ENCODE measurements around the gene CPNE5. TPM values are rescaled to one million over a fixed set of nuclear protein-coding genes. Genes with fewer than 3 reads are reported as not detected.

The CPNE5 gene
- total RNA-seq, 4 donors from 2014 or later, result 0.35 to 5.8 (median 2.9) TPM

DNA sequence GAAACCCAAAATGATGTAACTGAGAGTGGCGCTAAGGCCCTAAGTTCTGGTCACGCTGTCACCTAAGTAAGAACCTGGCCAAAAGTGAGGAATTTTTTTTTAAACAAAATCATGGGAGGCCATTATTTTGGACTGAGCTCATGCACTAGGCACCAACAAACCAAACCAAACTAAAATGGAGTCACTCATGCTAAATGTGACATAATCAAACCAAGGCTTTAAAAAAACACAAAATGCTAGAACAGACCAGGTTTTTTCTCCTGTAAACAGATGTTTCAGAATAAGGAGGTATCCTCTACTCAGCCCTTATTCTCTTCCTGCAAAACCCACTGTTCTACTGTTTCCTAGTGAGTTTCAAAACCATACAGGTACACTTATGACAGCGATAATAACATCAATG is 45.4 kb upstream of the CPNE5 start:
- Histone ChIP-seq H3K4me1 (peaks cover 0 to 3% (median 0%) of the 10 kb centered on the region in 4 donors), H3K36me3 (no peaks in the 10 kb centered on the region), H3K9me3 (no peaks in the 10 kb centered on the region), H3K4me3 (no peak overlapping the region), H3K27ac (no peak overlapping the region), H3K27me3 (no peaks in the 10 kb centered on the region)
- no peak for DNase-seq
- no peak for TF ChIP-seq POLR2A (IDR thresholded peaks at IDR 0.05)
- TF ChIP-seq, protein P1, sequence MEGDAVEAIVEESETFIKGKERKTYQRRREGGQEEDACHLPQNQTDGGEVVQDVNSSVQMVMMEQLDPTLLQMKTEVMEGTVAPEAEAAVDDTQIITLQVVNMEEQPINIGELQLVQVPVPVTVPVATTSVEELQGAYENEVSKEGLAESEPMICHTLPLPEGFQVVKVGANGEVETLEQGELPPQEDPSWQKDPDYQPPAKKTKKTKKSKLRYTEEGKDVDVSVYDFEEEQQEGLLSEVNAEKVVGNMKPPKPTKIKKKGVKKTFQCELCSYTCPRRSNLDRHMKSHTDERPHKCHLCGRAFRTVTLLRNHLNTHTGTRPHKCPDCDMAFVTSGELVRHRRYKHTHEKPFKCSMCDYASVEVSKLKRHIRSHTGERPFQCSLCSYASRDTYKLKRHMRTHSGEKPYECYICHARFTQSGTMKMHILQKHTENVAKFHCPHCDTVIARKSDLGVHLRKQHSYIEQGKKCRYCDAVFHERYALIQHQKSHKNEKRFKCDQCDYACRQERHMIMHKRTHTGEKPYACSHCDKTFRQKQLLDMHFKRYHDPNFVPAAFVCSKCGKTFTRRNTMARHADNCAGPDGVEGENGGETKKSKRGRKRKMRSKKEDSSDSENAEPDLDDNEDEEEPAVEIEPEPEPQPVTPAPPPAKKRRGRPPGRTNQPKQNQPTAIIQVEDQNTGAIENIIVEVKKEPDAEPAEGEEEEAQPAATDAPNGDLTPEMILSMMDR (IDR thresholded peaks at IDR 0.05), result no peak

DNA sequence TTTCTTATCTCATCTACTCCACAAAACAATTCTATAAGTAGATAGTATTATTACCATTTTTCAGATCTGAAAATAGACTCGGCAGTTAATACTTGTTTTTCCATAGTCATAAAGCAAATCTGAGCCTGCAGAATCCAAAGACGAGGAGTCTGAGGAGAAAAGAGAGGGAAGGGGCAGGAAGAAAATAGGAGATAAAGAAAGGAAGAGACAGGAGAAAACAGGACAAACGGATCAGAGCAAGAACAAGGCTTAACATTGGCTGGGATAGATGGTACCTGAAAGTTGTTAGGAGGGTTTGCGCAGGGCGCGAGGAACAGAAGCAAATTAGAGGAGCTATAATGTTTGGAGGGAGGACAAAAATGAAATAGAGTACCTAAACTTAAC is 36.0 kb upstream of the CPNE5 start:
- Histone ChIP-seq H3K27ac (peak overlapping the region; percentile 85 to 90 (median 88)), H3K4me1 (peaks cover 0 to 19% (median 5%) of the 10 kb centered on the region in 4 donors), H3K36me3 (no peaks in the 10 kb centered on the region), H3K9me3 (no peaks in the 10 kb centered on the region), H3K27me3 (no peaks in the 10 kb centered on the region), H3K4me3 (peak overlapping the region; percentile 75 to 98 (median 92))
- DNase-seq, result no peak
- TF ChIP-seq POLR2A (IDR thresholded peaks at IDR 0.05), result no peak
- TF ChIP-seq, protein P1 (IDR thresholded peaks at IDR 0.05), result no peak

DNA sequence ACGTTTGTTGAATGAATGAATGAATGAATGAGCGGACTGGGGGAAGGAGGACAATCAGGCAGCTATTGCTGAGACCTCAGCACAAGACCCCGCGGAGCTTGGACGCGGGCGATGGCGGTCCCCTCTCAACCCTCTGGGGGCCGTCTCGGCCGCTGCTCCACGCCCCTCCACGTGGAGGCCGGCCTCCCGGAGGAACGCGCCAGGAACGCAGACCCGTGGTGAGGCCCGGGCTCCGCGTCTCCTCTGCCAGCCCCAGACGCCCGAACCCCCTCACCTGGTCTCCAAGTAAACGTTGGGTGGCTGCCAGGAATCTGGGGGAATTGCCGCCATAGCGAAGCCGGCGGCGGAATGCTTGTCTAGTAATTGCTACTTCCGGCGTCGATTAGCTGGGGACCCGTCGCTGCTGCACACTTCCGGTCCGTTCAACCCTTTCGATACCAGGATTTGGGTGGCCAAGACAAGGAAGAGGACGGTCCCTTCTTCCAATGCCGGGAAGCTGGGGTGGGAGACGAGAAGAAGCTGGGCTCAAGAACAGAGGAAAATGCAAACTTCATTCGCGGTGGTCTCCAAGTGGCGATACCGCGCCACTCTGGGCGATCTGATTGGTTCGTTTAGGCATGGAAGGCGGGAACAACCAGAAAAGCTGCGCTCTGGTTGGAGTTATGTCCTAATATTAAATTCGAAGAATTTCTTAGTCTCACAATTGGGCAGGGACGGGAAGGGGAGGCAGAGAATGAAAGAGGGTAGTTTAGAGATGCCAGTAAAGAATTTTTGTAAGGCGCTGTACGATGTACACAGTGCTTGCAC is 35.4 kb upstream of the CPNE5 start, which contains the start of gene PPIL1:
PPIL1 (minus strand) TSS at position 361 of the 807 bp plus-strand sequence; CDS start at position 330, 31 bp downstream.
- Histone ChIP-seq H3K4me1 (peaks cover 0 to 19% (median 5%) of the 10 kb centered on the region in 4 donors), H3K27ac (peak within 1 kb of the TSS; percentile 85 to 90 (median 88)), H3K27me3 (no peaks in the 10 kb centered on the region), H3K36me3 (no peaks in the 10 kb centered on the region), H3K9me3 (no peaks in the 10 kb centered on the region), H3K4me3 (peak within 1 kb of the TSS; percentile 75 to 98 (median 92))
- TF ChIP-seq, protein P1 (IDR thresholded peaks at IDR 0.05), result peak in 2 of 6 experiments; percentile 2 to 10
- peak in 1 of 2 donors; percentile 24 for TF ChIP-seq POLR2A (IDR thresholded peaks at IDR 0.05)
- peak; percentile 78 to 91 (median 87) for DNase-seq

DNA sequence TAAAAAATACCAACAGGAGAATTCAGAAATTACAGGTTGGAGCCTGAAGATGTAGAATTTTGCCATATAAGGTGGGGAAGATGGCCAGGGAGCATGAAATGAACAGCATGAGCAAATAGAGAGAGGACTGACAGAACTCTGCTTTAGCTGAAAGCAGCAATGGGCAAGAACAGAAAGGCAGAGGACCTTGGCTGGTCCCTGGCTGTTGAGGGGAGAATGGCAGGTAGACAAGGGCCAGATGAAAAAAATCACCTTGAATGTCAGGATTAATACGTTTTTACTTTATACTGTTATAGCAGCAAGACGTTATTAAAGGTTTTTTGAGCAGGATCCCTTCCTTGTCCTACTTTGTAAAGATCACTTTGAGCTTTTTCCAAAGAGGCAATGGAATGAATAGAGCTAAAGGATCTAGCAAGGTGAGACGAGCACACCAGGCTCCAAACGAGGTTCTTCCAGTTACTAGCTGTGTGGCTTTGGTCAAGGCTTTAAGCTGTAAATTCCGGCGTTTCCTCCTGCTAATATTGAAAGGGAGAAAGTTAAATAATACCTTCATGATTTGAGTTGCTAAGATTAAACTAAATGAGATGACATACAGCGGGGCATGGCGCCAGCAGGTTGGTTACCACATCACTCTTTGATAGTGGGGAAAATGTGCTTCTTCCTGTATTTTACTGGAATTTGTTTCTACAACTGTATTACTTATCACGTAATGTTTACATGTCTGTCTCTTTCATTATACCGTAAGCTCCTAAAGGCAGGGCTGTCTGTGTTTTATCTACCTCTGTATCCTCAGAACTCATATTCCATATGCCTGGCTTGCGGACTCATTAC is 34.6 kb upstream of the CPNE5 start:
- Histone ChIP-seq H3K27ac (peak overlapping the region; percentile 85 to 90 (median 88)), H3K4me1 (peaks cover 0 to 19% (median 5%) of the 10 kb centered on the region in 4 donors), H3K36me3 (no peaks in the 10 kb centered on the region), H3K9me3 (no peaks in the 10 kb centered on the region), H3K27me3 (no peaks in the 10 kb centered on the region), H3K4me3 (peak overlapping the region; percentile 75 to 98 (median 92))
- no peak for DNase-seq
- TF ChIP-seq POLR2A (IDR thresholded peaks at IDR 0.05), result no peak
- TF ChIP-seq, protein P1 (IDR thresholded peaks at IDR 0.05), result peak in 2 of 6 experiments; percentile 10 to 23

DNA sequence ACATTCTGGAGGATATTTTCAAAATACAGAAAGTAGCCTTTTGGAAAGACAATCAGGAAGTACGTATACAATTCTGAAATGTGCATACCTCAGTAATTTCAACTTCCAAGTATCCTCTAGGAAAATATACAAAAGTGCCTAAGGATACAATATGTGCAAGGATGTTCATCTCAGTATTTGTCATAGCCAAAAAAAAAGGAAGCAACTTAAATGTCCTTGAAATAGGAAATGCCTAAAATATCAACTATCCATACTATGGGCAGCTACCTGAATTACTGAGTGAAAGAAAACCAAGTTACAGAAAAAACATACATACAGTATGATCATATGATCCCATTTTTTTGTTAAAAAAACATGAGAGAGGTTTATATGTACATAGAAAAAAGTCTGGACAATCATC is 33.9 kb upstream of the CPNE5 start:
- peaks cover 0 to 19% (median 5%) of the 10 kb centered on the region in 4 donors for H3K4me1 ChIP-seq
- no peak overlapping the region for H3K4me3 ChIP-seq
- no peaks in the 10 kb centered on the region for H3K36me3 ChIP-seq
- H3K9me3 ChIP-seq, result no peaks in the 10 kb centered on the region
- no peak for DNase-seq
- TF ChIP-seq, protein P1 (IDR thresholded peaks at IDR 0.05), result no peak
- TF ChIP-seq POLR2A (IDR thresholded peaks at IDR 0.05), result no peak
- H3K27ac ChIP-seq, result no peak overlapping the region
- H3K27me3 ChIP-seq, result no peaks in the 10 kb centered on the region

Data from Peyer's patch (tissue), 4 donors.